Ishikawa (cell line): ENCODE results near the gene MAP4K5.

Experiments
- CEBPB ChIP-seq: IDR thresholded peaks from 2 replicates; pipeline ENCODE4 v1.6.1; 2012
- CREB1 ChIP-seq: IDR thresholded peaks from 2 replicates; pipeline ENCODE4 v1.6.1; 2012; ENCODE audit warnings: low read depth
- EGR1 ChIP-seq: IDR thresholded peaks from 2 replicates; pipeline ENCODE4 v1.6.1; 2012
- EP300 ChIP-seq: IDR thresholded peaks from 2 replicates; pipeline ENCODE4 v1.6.1; 2012; ENCODE audit warnings: borderline replicate concordance
- FOXM1 ChIP-seq: IDR thresholded peaks from 2 replicates; pipeline ENCODE4 v1.6.1; 2012; ENCODE audit warnings: low read depth, borderline replicate concordance
- RAD21 ChIP-seq: IDR thresholded peaks from 2 replicates; pipeline ENCODE4 v1.6.1; 2012; ENCODE audit warnings: low read depth
- TAF1 ChIP-seq: IDR thresholded peaks from 2 replicates; pipeline ENCODE4 v1.6.1; 2012; ENCODE audit warnings: low read depth, mild to moderate bottlenecking
- TCF12 ChIP-seq: IDR thresholded peaks from 2 replicates; pipeline ENCODE4 v1.6.1; 2012; ENCODE audit warnings: low read depth
- ZBTB7A ChIP-seq: IDR thresholded peaks from 2 replicates; pipeline ENCODE4 v1.6.1; 2012; ENCODE audit warnings: low read depth
- TF ChIP-seq, protein P1 (sequence below): IDR thresholded peaks from 2 replicates; pipeline ENCODE4 v1.6.1; 2012; ENCODE audit warnings: low read depth, mild to moderate bottlenecking
- TF ChIP-seq, protein P2 (sequence below): IDR thresholded peaks from 2 replicates; pipeline ENCODE4 v1.6.1; 2012

DNA sequence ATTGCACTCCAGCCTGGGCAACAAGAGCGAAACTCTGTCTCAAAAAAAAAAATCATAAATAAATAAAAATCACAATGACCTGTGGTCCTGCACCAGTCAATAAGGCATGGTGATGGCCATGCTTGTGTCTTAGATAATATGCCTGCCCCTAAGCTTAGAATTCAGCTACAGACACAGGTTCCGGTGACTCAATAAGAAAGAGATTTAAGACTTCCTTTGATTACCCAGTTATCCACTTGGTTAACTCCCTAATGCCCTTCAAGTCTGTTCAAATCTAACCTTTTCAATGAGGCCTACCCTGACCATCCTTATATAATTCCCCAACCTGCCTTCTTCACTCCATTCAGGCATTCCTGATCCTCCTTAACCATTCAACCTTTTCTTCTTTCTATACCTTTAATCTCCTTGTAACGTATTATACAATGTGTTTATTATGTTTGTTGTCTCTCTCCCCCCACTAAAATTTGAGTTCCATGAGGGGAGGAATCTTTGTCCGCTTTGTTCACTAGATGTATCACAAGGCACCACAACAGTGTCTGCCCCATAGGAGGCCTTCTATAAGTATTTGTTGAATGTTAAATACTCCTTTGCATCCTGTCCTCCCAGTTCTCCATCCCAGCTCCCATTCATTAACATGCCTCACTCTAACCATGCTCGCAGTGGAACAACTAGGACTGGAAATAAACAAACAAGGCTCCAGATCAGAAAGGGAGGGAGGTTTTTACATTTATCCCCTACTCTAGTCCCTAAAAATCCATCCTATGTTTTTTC, 8.9 kb downstream of the MAP4K5 start:
- TF ChIP-seq EGR1 (no peak), FOXM1 (no peak), CEBPB (no peak), TAF1 (no peak), EP300 (no peak), RAD21 (no peak), ZBTB7A (no peak), TCF12 (no peak), CREB1 (no peak)
- TF ChIP-seq, protein P1, sequence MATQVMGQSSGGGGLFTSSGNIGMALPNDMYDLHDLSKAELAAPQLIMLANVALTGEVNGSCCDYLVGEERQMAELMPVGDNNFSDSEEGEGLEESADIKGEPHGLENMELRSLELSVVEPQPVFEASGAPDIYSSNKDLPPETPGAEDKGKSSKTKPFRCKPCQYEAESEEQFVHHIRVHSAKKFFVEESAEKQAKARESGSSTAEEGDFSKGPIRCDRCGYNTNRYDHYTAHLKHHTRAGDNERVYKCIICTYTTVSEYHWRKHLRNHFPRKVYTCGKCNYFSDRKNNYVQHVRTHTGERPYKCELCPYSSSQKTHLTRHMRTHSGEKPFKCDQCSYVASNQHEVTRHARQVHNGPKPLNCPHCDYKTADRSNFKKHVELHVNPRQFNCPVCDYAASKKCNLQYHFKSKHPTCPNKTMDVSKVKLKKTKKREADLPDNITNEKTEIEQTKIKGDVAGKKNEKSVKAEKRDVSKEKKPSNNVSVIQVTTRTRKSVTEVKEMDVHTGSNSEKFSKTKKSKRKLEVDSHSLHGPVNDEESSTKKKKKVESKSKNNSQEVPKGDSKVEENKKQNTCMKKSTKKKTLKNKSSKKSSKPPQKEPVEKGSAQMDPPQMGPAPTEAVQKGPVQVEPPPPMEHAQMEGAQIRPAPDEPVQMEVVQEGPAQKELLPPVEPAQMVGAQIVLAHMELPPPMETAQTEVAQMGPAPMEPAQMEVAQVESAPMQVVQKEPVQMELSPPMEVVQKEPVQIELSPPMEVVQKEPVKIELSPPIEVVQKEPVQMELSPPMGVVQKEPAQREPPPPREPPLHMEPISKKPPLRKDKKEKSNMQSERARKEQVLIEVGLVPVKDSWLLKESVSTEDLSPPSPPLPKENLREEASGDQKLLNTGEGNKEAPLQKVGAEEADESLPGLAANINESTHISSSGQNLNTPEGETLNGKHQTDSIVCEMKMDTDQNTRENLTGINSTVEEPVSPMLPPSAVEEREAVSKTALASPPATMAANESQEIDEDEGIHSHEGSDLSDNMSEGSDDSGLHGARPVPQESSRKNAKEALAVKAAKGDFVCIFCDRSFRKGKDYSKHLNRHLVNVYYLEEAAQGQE = no peak
- TF ChIP-seq, protein P2, sequence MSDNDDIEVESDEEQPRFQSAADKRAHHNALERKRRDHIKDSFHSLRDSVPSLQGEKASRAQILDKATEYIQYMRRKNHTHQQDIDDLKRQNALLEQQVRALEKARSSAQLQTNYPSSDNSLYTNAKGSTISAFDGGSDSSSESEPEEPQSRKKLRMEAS = no peak
